Epithelial cell of umbilical artery (primary cell): ENCODE results near the gene ZNF514. TPM values are rescaled to one million over a fixed set of nuclear protein-coding genes. Genes with fewer than 3 reads are reported as not detected.

Source experiments
- total RNA-seq: library from RNA; depleted of rRNA; stranded (reverse); fragments of >200 nt; gene quantifications from 2 replicates; pipeline ENCODE4 v1.2.3, GENCODE V29; 2014

The ZNF514 gene
- total RNA-seq, result 9.1 and 9.9 TPM in 2 replicates

DNA sequence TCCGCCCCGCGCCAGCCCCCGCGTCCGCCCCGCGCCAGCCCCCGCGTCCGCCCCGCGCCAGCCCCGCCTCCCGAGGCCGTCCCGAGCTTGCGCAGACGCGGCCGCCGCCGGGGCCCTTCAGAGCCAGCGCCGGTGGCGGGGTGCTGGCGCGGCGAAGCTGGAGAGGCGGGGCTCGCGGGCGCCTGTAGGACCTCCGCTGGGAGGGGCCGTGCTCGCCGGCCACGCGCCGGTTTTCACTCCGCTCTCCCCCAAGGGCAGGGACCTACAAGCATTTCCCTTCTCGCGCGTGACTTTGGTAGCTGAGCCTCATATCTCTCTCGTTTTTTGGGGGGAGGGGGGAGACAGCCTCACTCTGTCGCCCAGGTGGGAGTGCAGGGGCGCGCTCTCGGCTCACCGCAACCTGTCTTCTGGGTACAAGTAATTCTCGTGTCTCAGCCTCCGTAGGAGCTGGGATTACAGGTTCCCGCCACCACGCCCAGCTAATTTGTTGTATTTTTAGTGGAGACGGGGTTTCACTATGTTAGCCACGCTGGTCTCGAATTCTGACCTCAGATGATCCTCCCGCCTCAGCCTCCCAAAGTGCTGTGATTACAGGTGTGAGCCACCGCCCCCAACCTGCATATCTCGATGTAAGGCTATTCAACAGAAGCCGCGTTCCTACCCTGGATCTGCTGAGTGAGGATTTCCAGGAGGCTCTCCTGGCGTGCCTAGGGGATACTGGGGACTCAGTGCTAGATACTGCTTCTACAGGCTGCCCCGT, at the start of gene ZNF514:
Gene ZNF514, minus strand, starts transcription at position 159 of the 760 bp plus-strand sequence. CDS start 6,595 bp downstream, outside the sequence.

DNA sequence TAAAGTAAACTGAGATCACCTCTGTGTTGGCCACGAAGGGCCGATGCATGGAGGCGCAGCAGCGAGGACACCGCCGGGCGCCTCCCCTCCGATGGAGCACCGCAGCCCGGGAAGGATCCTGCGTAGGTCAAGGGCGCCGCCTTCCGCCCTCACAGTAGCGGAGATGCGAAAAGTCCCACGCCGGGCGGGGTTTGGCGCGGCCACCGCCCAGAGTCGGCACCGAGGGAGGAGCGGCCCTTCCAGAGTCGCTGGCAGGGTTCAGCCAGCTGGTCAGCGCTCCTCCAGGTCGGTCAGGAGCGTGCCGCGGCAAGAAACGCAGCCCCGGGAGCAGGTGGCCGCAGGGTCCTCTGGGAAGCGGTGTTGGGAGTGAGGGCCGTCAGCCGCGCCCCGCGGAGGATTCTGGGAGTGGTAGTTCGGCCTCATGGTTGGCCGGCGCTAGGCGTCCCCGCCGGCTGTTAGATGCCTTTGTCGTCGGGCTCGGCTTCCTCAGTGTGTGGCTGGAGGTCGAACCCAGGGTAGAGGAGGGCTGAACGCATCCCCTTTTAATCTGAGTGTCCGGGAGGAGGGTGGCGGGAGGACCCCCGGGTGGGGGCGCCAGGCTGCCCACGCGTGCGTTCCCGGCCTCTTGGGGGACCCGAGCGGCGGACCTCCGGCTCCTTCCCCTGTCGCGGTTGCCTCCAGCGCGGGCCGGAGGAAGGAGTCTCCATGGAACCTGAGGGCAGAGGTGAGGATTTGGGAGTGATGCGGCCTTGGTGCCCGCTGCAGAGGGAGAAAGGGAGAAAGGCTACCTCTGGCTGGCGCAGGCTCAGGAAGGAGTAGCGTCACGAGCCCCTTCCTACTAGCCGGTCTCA, 47.7 kb upstream of the ZNF514 start, which contains the start of gene ZNF892:
Gene ZNF892, plus strand, starts transcription at position 411 of the 851 bp plus-strand sequence. Its CDS starts 295 bp downstream, at position 706.

DNA sequence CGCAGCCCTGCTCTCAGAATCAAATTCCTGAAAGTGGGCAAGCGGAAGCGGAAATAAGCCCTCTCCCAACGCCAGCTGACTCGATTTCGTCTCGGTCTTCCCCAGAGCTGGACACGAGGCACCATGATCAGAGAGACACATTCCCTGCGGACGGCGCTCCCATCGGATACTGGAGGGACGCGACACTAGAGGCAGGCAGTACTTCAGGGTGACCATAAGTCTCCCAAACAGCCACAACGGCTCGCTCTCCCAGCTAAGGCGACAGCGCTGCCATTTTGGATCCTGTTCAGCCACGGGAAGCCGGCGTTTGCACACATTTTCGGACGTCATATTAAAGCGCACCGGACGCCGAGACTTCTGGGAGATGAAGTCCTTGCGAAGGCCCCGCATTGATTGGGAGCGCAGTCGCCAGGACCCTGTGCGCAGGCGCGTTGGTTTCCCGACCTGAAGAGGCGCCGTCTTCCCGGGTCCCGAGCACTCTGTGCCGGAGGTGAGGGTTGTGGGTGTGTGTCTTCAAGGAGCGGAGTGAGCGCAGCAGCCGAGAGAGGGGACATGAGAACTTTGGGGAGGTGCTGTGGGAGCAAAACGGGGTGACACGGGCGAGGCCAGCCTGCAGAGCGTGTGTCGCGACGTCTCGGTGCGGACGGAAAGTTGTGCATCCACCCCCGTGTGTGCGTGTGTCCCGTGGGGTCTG, 5.9 kb upstream of the ZNF514 start, which contains the start of gene ZNF2:
Gene ZNF2, plus strand, starts transcription at position 439 of the 694 bp plus-strand sequence. CDS start 10,418 bp downstream, outside the sequence.

DNA sequence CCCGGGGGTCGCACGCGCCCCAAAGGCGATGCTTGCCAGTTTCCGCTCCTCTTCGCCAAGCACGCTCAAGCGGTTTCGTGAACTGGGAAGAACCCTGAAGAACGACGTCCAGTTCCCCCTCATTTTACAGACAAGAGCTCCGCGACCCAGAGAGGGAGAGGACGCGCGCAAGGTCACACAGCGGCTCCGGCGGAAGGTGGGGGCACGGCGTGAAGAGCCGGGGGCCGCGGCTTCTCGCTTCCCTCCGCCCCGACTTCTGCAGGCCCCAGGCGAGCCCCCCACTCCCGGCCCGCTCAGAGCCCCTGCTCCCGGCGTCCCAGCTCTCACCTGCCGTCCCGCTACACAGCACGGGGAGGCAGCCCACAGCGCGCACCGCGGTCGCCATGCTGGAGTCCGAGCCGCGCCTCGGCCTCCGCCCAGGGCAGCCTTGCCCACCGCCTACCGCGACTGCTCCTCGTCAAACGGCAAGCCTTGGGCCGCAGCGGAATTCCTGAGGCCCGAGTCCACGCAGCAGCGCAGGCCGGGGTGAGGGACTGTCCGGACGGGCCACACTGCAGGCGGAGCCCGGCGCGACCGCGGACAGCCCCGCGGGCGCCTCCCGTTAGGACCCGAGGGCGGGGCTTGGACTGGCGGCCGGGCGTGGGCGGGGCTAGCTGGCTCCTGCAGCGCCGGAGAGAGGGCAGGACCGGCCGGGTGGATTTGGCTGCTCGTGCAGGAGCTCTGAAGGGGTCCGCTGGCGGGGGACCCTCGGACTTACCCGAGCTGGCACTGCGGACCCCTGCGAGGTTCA, 38.0 kb downstream of the ZNF514 start, which contains the start of gene MRPS5:
Gene MRPS5, minus strand, starts transcription at position 402 of the 790 bp plus-strand sequence. Its CDS starts 17 bp downstream, at position 385.

Other genes with a start within 250 kb of the ZNF514 start
- not detected in 2 replicates for gene MAL, start 134.1 kb downstream of the ZNF514 start, total RNA-seq
- 59.1 and 67.8 TPM in 2 replicates for gene MRPS5, start 38.0 kb downstream of the ZNF514 start, total RNA-seq
- gene ZNF2, start 6.0 kb upstream of the ZNF514 start, total RNA-seq, result 4.9 and 6.5 TPM in 2 replicates
- gene ZNF892, start 47.7 kb upstream of the ZNF514 start, total RNA-seq, result 3.6 and 9.6 TPM in 2 replicates
- 0.30 and 0.65 TPM in 2 replicates for gene PROM2, start 114.6 kb upstream of the ZNF514 start, total RNA-seq
- 0.97 and 1.1 TPM in 2 replicates for gene KCNIP3, start 137.5 kb upstream of the ZNF514 start, total RNA-seq
- 42.2 and 56.4 TPM in 2 replicates for gene FAHD2A, start 242.9 kb upstream of the ZNF514 start, total RNA-seq